GM21529 (cell line): ENCODE results near the gene CD247.
A peak's percentile ranks its signal among the peaks of the same experiment; 100 is the strongest.

Experiments used
- ATAC-seq: cut with Tn5 transposase; IDR thresholded peaks from one replicate; pipeline ENCODE4 v1.9.1; 2021; ENCODE audit not compliant: unreplicated experiment

The CD247 gene

DNA sequence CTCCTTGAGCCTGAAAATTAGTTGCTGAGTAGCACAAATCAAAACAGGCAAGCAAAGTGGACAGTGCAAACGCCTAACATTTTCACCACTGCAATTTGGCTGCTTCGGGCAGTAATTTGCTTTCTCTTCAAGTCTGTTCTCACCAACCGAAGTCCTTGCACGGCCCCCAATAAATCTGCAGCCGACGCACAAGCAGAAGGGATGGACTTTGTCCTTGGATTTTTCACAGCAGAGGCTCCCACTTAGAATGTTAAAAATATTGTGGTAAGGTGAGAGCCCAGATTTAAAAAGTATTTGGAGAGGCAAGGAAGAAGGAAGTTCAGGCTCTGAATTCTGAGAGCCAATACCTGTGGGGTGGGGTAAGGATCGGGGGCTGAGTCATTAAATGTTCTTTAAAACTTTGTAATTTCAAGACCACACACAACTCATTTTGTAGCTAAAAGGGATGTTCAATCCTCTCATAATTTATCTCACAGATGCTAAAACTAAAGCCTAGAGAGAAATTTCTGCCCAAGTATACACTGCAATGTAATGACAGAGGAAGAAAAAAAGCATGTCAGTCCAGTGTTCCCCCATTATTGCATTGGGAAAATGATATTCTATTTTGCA lies 6.2 kb downstream of the CD247 start:
- ATAC-seq = no peak

DNA sequence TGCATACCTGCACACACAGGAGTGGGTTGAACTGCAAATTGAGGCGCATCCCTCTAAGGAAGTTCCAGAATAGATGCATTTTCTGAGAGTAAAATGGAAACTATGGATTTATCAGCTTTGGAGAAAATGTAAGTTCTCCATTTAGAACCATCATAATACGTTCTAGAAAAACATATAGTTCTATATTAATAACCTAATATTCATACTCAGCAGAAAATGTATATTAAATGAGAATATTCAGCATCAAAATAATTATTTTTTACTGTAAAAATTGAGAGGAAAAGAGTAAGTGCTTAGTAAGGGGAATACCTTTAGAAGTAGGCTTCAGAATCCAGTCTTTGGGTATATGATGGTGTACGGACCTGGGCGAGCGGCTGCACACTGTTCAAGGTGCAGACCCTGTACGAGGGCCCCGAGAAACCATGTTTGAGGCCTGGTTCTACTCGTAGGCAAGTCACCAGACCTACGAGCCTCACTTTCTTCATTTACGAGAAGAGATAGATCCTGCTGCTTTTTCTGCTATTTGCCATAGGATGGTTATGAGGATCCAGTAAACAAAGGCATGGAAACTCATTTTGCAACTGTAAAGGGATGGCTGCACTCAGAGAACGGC lies 6.8 kb downstream of the CD247 start:
- ATAC-seq = no peak

DNA sequence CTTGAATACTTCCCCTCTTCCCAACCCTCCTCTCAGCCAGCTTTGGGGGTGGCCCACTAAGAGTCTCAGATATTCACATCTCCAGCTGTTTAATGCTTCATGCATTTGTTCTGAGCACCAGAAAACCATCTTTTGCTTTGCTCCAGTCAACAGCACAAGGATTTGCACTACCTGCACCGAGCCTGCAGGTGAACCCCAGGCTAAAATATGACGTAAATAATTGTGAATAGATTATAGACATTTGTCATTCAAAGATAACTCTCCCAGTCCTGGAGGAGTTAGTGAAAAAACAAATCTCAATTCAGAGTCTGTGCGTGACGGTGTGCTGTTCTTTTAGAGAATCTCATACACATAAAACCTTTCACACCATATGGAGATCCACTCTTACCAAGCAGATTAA lies 7.4 kb downstream of the CD247 start:
- ATAC-seq = no peak

DNA sequence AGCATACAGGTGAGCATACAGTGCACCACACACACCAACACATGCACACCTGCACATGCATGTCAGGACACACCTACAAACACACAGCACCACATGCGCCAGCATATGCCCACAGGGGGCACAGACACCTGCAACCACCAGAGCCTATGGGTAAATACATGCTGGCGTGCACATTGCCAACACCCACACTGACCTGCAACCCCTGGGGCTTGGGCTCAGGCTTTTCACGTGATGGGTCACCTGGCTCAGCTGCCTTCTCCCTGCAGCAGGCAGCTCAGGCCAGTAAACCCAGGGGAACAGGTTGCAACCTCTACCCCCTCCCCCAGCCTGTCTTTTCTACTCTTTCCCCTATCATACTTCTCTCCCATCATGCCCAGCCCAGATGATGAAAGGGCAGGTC lies 8.1 kb downstream of the CD247 start:
- no peak for ATAC-seq

DNA sequence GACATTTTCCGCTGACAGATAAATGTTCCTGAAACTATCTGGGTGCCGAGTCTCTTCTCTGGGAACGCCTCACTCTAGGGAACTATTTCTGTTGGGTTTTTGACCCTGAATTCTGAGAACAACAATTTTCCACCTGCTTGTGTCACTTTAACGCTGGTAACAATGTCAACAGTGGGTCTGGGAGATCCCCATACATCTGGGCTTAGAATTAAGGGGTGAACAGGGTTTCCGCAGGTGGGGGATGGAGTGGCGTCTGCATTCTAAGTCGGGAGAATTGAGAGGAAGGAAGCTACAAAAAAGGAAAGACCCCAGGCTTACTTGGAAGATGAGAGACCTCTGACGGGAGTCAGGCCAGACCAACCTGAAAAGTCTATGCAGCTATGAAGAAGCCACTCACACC lies 8.7 kb downstream of the CD247 start:
- ATAC-seq = no peak

DNA sequence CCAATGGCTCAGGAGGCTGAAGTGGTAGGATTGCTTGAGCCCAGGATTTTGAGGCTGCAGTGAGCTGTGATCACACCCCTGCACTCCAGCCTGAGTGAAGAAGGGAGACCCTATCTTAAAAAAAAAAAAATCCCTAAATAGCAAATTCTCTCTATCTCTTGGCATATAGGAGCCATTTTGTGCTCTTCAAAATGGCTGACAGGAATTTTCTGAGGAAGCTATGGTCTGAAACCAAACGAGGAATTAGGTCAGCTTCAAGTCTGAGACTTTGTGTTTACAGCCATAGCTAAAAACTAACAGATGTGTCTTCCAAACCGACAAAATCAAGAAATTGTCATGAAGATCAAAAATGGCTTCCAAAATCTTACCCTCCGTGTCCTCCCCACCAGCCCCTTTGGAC lies 10.6 kb downstream of the CD247 start:
- ATAC-seq = no peak

DNA sequence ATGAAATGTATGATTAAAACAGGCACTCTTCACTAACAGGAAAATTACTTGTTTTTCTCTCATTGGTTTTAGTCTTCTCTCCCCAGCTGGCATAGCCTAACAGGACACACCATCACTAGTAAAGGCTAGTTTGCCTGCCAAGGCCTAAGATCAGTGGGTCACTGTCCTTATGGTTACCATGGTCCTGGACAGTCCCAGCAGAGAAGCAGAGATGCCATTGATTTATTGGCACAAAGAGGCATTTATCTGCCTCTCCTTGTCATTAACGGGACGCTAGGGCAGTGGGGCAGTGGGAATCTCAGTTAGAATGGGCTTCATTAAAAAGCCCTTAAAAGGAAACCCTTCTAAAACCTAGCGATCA lies 13.9 kb downstream of the CD247 start:
- no peak for ATAC-seq

DNA sequence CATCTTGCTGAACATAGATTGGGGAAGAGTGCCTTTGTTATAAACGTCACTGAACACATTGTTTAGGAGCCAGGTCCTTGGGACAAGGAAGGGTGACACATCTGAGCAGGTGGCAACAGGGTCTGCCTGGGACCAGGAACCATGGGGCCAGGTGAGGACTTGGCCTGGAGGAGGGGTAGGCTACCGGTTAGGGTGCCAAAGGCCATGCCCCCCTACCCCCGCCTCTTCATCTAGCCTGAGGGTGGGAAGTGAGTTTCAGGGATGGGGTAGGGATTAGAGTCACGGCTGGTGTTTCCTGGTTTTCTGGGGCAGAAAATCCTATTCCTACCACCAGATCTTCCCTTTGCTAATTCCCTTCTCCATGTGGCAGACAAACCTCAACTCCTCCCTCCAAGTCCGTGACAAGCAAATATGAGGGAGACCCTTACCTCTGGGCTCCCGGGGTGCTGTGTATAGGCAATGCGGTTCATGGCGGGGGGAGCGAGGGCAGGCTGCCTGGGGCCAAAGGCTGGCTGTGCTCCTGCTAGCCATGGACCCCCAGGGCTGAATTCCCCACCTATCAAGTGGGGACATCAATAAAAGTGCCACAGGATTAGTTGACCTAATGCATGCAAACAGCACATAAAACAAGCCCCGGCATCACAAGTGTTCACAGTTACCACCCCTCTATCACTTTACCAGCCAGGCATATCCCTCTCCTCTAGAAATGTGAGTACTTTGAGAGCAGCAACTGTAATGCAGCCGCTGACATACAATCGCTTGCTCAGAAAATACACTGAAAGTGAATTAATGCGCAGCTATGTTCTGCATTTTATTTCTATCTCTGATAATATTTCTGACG lies 14.5 kb downstream of the CD247 start:
- ATAC-seq = no peak

DNA sequence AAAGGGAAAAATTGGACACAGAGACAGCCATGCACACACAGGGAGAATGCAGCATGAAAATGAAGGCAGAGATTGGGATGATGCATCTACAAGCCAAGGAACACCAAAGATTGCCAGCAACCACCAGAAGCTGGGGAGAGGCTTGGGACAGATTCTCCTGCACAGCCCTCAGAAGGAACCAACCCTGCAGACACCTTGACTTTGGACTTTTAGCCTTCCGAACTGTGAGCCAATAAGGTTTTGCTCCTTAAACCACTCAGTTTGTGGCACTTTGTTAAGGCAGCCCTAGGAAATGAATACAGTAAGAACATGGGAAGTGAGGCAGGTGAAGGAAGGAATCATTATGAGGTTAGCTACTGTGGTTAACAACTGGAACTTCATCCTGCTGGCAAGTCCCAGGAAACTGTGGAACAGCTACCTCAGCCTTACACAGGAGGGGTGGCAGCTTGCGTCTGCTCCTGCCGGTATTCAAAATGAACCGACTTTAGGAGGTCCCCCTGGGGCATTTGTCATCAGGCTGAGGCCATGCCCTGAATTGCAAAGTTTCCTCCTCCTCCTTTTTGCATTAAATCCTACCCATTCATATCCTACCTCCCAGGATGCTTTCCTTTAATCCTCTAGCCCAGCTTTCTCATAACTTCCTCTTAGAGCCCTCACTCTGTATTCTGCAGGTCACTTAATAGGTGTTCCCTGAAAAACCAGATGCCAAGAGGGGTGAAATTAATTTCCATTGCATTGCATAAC lies 15.4 kb downstream of the CD247 start:
- ATAC-seq = no peak

DNA sequence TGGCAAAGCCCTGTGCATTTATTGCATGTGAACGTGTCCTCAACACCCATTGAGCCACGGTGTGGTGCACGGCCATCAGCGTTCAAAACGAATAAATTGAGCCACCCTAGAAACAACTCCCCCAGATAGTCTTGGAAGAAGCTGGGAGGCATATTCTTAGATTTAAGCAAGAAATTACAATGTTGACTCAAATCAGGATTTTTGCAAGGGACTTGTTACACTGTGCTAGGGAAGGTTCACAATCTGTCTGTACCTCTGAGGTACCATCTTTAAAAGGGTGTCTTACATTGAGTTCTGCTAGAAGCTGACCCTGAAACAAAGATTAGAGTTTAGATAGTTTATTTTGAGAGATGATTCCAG lies 16.2 kb downstream of the CD247 start:
- no peak for ATAC-seq

DNA sequence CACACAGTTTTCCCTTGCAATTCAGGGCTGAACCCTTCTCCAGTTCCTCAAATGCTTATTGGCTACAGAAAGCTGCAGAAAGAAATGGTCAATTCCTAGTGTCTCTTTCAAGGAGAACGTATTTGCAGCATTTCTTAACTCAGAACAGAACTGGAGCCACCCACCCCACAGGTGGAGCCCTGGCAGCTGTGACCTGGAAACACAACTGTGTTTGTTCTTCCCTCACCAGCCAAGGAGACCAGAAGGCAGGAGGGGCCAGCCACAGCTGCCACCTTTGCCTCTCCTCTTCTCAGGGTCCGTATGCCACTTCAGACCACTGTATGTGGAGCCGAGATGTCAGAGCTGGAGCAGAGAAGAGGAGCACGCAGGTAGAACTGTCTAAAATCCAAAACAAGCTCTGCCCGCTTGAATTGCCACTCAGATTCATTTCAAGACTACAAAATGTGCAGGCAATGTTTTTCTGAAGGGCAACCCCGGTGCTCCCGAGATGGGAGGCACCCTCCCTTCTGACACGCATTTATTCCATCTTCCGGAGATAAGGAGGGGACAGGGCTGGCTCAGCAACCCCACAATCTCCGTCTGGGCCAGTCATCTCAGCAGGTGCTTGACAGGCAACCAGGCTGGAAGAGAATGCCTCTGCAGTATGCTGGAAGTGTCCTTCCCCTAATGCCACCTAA lies 16.7 kb downstream of the CD247 start:
- ATAC-seq = no peak

DNA sequence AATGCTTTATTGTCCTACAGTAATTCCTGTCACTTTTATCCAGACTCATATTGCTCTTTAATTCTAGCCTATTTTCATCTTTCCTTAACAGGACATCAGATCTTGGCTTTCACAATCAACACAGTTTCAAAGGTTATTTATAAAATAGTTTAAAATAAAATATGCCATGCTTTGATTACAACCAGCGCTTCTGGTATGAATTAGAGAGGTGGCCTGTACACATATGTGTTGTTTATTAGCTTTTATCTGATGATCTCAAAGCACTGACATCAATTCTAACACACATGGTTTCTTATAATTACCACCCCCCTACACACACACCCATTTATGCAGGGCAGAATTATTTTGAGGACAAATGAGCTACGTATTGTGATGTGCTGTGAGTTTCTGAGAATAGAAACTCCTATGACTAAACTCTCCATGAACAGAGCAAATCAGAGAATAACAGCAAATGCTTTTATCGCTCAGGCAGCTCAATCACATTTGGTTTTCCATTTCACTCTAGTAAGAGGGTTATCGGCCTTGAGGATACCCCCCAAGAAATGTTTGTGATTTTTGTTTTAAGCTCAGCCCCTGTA lies 18.0 kb downstream of the CD247 start:
- ATAC-seq = no peak

DNA sequence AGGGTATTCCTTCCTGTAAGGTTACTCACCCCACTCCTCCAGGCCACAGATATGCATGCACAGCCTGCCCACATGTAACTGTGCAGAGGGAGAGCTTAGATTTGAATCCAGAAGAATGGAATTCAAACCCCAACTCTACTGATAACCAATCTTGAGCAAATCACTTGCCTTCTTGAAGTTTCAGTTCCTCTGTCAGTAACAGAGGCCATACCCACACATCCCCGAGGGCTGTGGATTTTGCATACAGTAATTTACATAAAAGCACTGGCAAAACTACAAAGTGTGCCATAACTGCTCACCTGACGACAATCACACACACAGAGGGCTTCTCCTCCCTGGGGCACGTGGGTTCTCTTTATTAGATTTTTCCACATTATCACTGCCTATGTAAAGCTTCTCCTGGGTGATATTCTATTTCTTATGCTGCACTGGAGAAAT lies 18.6 kb downstream of the CD247 start:
- ATAC-seq = peak; percentile 94

DNA sequence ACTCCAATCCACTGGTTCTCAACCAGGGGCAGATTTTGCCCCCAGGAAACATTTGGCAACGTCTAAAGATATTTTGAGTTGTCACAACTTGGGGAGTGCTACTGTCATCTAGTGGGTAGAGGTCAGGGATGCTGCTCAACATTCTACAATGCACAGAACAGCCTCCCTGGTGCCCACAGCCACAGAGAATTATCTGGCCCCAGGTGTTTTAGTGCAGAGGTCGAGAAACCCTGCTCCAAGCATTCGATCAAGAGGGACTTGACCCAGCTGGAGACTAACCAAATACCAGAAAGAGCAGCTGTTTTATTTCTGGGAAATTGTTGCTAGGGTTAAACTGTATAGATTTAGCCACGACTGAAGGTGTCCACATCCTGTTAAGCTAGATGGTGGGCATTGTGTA lies 19.2 kb downstream of the CD247 start:
- peak; percentile 5 for ATAC-seq

DNA sequence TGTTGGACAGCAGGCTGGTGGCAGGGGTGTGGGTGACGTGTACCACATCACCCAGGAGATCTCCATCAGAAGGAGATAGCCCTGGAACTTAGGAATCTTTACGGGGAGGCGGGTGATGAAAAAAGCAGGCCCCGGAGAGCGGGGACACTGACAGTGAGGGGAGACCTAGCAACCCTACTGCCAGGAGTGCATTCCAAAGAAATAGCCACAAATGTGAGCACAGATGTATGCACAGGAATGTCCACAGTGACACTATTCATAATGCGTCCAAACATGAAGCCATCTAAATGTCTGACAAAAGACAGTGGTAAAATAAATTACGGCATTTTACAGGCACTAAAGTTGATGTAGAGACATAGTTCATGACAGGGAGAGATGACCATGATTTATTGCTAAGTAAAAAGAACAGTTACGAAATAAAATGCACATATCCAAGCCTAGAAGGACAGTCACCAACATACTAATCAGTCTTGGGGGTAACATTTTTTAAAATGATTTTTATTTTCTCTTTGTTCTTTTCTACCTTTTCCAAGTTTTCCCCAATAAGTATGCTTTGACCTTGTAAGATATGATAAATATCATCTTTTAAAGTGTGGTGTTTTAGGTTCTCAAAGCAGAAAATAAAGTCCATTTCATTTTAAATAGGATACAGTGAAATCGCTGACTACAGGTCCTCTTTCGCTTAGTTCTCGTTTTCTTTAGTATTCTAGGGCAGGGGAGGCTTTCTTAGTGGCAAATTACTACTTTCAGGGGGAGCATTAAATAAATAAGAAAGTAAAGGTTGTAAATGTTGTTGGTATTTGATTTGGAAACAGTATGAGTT lies 21.3 kb downstream of the CD247 start:
- no peak for ATAC-seq

DNA sequence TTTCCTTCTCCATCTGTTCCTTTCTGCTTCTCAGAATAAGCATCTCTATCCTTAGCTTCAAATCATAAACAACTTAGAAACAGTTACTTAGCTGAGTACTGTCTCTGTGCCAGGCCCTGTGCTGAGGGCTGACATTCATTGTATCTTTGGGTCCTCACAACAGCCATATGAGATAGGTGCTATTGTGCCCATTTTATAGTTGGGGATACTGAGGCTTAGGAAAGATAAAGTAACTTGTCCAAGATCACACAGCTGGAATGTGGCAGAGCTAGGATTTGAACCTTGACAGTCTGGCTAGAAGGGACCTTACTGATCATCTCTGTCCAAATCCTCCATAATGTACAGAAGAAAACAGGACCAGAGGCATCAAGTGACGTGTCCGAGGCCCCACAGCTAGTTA lies 25.0 kb downstream of the CD247 start:
- no peak for ATAC-seq

DNA sequence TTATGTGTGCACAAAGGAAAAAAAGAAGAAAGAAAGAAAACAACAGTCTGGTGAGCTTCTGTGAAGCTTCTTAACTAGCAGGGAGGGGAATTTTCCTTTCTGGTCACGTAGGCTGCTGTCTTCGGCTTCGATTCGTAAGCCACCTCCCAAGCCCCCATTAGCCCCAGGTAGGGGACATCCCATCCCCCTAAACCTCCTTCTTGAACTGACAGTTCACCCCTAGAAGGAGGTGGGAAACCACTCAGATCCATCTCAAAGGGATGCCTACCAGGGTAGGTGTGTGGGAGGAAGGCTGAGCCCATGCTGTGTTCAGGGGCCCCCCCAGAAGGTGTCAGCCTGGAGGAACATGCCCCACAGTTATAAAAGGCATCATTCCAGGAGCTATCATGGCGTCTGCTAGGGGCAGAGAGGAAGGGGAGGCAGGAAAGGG lies 25.8 kb downstream of the CD247 start:
- ATAC-seq = no peak

DNA sequence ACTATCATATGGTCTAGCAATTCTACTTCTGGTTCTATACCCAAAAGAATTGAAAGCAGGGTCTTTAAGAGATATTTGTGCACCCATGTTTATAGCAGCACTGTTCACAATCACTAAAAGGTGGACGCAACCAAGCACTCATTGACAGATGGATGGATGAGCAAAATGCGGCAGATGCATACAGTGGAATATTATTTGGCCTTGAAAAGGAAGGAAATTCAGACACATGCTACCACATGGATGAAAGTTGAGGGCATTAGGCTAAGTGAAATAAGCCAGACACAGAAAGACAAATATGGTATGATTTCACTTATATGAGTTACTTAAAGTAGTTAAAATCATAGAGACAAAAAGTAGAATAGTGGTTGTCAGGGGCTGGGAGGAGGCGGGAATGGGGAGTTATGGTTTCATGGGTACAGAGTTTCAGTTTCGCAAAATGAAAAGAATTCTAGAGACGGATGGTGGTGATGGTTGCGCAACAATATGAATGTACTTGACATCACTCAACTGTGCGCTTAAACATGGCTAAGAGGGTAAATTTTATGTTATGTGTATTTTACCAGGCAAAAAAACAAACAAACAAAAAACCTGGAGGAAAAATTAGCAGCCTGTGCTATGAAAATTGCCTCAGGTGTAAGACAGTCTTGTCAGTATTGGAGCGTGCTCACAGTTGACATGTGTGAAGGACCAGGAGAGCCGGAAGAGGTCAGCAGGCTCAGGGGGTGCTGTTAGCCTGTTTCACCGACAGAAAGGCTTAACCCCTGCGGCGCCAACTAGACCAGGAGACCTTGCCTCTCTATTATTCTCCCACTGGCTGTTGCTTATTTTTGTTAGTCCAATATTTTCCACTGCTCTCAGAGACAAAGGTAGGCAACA lies 26.5 kb downstream of the CD247 start:
- ATAC-seq = no peak

DNA sequence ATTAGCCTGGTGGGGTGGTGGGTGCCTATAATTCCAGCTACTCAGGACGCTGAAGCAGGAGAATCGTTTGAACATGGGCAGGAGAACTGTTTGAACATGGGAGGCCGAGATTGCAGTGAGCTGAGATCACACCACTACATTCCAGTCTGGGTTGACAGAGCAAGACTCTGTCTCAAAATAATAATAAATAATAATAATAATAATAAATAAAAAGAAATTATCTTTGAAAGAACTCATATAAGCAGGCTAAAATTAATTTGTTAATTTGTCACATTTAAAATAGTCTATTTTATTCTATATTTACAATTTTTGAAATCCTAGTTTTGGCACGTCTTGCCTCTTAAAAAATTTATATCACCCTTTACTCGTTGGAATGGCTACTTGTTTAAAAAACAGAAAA lies 27.6 kb downstream of the CD247 start:
- ATAC-seq = no peak
